ENCODE measurements around the gene SLC22A5.

SLC22A5 gene

GRCh38 chr5:132380047-132380446, 10.5 kb downstream of the SLC22A5 start:
- H3K36me3 ChIP-seq (ENCODE audit: control insufficient read depth, insufficient read depth, low read length) = no peaks in the 10 kb centered on the region
- TF ChIP-seq, protein P1, sequence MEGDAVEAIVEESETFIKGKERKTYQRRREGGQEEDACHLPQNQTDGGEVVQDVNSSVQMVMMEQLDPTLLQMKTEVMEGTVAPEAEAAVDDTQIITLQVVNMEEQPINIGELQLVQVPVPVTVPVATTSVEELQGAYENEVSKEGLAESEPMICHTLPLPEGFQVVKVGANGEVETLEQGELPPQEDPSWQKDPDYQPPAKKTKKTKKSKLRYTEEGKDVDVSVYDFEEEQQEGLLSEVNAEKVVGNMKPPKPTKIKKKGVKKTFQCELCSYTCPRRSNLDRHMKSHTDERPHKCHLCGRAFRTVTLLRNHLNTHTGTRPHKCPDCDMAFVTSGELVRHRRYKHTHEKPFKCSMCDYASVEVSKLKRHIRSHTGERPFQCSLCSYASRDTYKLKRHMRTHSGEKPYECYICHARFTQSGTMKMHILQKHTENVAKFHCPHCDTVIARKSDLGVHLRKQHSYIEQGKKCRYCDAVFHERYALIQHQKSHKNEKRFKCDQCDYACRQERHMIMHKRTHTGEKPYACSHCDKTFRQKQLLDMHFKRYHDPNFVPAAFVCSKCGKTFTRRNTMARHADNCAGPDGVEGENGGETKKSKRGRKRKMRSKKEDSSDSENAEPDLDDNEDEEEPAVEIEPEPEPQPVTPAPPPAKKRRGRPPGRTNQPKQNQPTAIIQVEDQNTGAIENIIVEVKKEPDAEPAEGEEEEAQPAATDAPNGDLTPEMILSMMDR (IDR thresholded peaks at IDR 0.05; ENCODE audit: insufficient read depth, low read length, poor library complexity, severe bottlenecking) = no peak
- H3K27me3 ChIP-seq (replicated peaks; ENCODE audit: control insufficient read depth, insufficient read depth, low read length) = no peaks in the 10 kb centered on the region
- DNase-seq (ENCODE audit: extremely low read depth, insufficient read length) = no peak
- no peak overlapping the region for H3K4me3 ChIP-seq (replicated peaks; ENCODE audit: low read depth, low read length)

DNA sequence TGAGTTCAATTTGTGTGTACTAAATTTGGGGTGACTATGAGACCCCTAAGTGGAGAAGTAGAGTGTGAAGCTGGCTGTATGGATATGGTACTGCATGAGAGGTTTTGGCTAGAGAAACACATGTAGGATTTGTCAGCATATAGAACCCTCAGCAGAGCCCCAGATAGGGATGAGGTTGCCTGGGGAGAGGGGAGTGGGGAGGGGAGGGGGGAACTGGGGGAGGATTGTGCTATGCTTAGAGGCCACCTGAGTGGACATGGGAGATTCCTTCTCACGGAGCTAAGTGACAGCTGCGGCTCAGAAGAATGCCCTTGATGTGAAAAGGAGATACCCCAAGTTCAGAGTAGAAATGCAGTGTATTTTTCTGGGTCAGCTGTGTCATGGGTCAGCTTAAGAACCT, 11.2 kb downstream of the SLC22A5 start:
- H3K27me3 ChIP-seq (replicated peaks; ENCODE audit: control insufficient read depth, insufficient read depth, low read length) = no peaks in the 10 kb centered on the region
- no peak overlapping the region for H3K4me3 ChIP-seq (replicated peaks; ENCODE audit: low read depth, low read length)
- no peak for DNase-seq (ENCODE audit: extremely low read depth, insufficient read length)
- H3K36me3 ChIP-seq (ENCODE audit: control insufficient read depth, insufficient read depth, low read length) = no peaks in the 10 kb centered on the region
- TF ChIP-seq, protein P1 (IDR thresholded peaks at IDR 0.05; ENCODE audit: insufficient read depth, low read length, poor library complexity, severe bottlenecking) = no peak

DNA sequence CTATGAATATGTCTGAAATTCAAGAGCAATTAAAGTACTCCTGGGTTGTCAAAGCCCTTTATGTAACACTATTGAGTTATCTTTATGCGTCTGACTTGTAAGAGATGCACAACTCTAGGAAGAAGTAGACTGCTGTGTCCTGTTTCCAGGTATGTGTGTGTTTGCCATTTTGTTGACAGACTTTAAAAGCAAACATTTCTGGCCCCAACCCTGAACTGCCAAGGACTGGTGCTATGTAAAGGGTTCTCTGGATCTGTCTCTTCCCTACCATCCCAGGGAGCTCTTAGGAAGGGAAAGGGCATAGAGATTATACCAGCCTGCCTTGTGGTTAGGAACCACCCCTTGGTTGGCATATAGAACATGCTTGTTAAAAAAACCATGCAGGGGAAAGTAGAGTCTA, 12.1 kb downstream of the SLC22A5 start:
- Histone ChIP-seq H3K27me3 (replicated peaks; ENCODE audit: control insufficient read depth, insufficient read depth, low read length) (no peaks in the 10 kb centered on the region), H3K4me3 (replicated peaks; ENCODE audit: low read depth, low read length) (no peak overlapping the region), H3K36me3 (ENCODE audit: control insufficient read depth, insufficient read depth, low read length) (no peaks in the 10 kb centered on the region)
- no peak for DNase-seq (ENCODE audit: extremely low read depth, insufficient read length)
- TF ChIP-seq, protein P1 (IDR thresholded peaks at IDR 0.05; ENCODE audit: insufficient read depth, low read length, poor library complexity, severe bottlenecking) = no peak

DNA sequence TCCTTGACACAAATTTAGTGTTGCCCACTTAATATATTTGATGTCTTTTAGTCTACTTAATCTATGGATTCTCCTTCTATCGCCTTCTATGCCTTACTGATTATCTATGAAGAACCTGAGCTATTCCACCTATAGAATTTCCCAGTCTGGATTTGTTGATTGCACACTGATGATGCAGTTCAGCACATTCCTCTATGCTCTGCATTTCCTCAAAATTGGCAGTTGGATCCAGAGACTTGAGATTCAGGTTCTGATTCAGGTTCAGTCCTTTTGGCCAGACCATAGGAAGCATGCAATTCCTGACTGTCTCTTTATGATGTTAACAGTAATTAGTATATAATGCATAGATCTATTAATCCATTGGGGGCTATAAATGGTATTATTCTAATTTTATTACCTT, 13.8 kb downstream of the SLC22A5 start:
- H3K36me3 ChIP-seq (ENCODE audit: control insufficient read depth, insufficient read depth, low read length) = no peaks in the 10 kb centered on the region
- no peak for DNase-seq (ENCODE audit: extremely low read depth, insufficient read length)
- TF ChIP-seq, protein P1 (IDR thresholded peaks at IDR 0.05; ENCODE audit: insufficient read depth, low read length, poor library complexity, severe bottlenecking) = no peak
- H3K4me3 ChIP-seq (replicated peaks; ENCODE audit: low read depth, low read length) = no peak overlapping the region
- H3K27me3 ChIP-seq (replicated peaks; ENCODE audit: control insufficient read depth, insufficient read depth, low read length) = no peaks in the 10 kb centered on the region

GRCh38 chr5:132383984-132384383, 14.5 kb downstream of the SLC22A5 start:
- Histone ChIP-seq H3K27me3 (replicated peaks; ENCODE audit: control insufficient read depth, insufficient read depth, low read length) (no peaks in the 10 kb centered on the region), H3K4me3 (replicated peaks; ENCODE audit: low read depth, low read length) (no peak overlapping the region), H3K36me3 (ENCODE audit: control insufficient read depth, insufficient read depth, low read length) (no peaks in the 10 kb centered on the region)
- DNase-seq (ENCODE audit: extremely low read depth, insufficient read length) = no peak
- TF ChIP-seq, protein P1 (IDR thresholded peaks at IDR 0.05; ENCODE audit: insufficient read depth, low read length, poor library complexity, severe bottlenecking) = no peak

DNA sequence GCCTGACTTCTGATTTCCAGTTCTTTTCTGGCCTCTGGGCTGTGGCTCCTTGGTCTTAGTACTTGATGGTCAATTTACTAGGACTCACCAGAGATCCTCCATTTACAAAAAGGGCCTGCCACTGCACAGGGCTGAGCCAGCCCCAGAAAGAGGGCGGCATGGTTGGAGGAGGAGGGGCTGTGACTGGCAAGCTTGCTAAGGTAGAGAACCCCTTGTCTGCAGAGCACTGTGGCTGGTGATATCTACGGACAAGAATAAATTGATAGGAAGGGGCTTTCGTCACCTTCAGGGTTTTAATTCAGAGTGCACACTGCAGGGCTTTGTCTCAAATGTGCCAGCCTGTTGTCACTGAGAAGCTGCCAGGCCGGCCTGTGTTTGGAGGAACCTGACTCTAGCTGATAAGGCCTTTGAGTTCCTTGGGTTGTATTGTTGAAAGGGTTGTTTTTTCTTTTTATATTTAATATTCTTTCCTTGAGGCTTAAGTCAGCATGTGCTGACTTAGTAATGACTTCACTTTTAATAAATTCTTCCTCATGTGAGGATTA, 15.1 kb downstream of the SLC22A5 start:
- TF ChIP-seq, protein P1 (IDR thresholded peaks at IDR 0.05; ENCODE audit: insufficient read depth, low read length, poor library complexity, severe bottlenecking) = no peak
- DNase-seq (ENCODE audit: extremely low read depth, insufficient read length) = no peak
- Histone ChIP-seq H3K4me3 (replicated peaks; ENCODE audit: low read depth, low read length) (no peak overlapping the region), H3K27me3 (replicated peaks; ENCODE audit: control insufficient read depth, insufficient read depth, low read length) (no peaks in the 10 kb centered on the region), H3K36me3 (ENCODE audit: control insufficient read depth, insufficient read depth, low read length) (no peaks in the 10 kb centered on the region)
